C4-2B (cell line): ENCODE data around the gene PCSK6.
"Not testable (repeated sequence)": the region's sequence is repeated elsewhere in the genome, so short reads cannot be mapped to it uniquely, and the experiment has no call there.

Source experiments
- H3K27ac ChIP-seq: fragments of 450-650 bp; 2 replicates; pipeline ENCODE4 v1.5.1; 2017
- CTCF ChIP-seq: fragments of 450-650 bp; conservative IDR thresholded peaks from 2 replicates; pipeline ENCODE4 v1.5.1; 2017; ENCODE audit warnings: mild to moderate bottlenecking
- ZFX ChIP-seq: fragments of 450-650 bp; IDR thresholded peaks from 2 replicates; pipeline ENCODE4 v1.6.1; 2017

Gene PCSK6

GRCh38 chr15:101294731-101295606 lies 194.5 kb downstream of the PCSK6 start, which contains the start of gene SNRPA1:
TSS of gene SNRPA1 (minus strand) at chr15:101295248. CDS start at chr15:101295178, 70 bp downstream.
- TF ChIP-seq ZFX: peak; percentile 99
- TF ChIP-seq CTCF: no peak
- H3K27ac ChIP-seq: peak within 1 kb of the TSS; percentile 98

GRCh38 chr15:101293122-101293521 lies 196.4 kb downstream of the PCSK6 start:
- TF ChIP-seq CTCF (no peak), ZFX (no peak)
- peak overlapping the region; percentile 98; the same call in 1 of the 2 replicates for H3K27ac ChIP-seq

DNA sequence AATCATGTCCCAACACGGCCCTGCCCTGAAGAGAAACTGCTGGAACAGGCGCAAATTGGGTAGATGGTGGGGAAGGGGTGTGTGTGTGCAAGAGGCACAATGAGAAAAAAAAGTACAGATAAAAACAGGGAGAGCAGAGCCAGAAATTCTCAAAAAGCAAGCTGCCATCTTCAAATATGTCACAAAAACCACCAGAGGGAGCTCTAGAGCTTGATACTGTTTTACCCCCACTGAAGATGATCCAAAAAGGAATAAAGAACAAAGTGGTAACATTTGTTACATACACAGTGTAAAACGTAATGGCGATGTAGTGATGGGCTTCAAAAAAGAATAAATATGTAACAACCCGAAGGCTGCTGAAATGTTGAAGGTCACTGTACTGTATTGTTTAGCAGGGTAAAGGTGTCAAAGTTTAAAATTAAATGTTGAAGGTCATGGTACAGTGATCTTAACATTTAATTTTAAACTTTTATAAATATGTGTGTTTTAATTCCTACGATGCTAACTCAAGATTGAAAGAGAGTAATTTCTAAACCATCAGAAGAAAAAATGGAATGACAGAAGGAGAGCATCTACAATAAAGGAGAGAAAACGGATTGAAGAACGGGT lies 200.5 kb downstream of the PCSK6 start:
- peak; percentile 88 for TF ChIP-seq CTCF
- TF ChIP-seq ZFX: no peak

DNA sequence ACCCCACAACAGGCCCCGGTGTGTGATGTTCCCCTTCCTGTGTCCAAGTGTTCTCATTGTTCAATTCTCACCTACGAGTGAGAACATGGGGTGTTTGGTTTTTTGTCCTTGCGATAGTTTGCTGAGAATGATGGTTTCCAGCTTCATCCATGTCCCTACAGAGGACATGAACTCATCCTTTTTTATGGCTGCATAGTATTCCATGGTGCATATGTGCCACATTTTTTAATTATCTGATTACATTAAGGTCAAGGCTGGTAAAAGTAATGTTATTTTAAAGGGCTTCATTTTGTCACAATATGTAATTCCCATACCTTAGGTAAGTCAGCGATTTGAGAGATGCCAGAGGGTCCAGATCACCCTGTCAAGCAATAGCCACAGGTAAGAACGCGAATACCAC lies 202.2 kb downstream of the PCSK6 start:
- not testable (repeated sequence) for H3K27ac ChIP-seq

More for the DNA sequence above, 200.5 kb downstream of the PCSK6 start:
- no peak overlapping the region for H3K27ac ChIP-seq

GRCh38 chr15:101286471-101287114 lies 202.9 kb downstream of the PCSK6 start:
- H3K27ac ChIP-seq: no peak overlapping the region
- TF ChIP-seq ZFX: no peak
- TF ChIP-seq CTCF: no peak

GRCh38 chr15:101283931-101284330 lies 205.6 kb downstream of the PCSK6 start:
- H3K27ac ChIP-seq: no peak overlapping the region
- TF ChIP-seq CTCF (no peak), ZFX (no peak)

DNA sequence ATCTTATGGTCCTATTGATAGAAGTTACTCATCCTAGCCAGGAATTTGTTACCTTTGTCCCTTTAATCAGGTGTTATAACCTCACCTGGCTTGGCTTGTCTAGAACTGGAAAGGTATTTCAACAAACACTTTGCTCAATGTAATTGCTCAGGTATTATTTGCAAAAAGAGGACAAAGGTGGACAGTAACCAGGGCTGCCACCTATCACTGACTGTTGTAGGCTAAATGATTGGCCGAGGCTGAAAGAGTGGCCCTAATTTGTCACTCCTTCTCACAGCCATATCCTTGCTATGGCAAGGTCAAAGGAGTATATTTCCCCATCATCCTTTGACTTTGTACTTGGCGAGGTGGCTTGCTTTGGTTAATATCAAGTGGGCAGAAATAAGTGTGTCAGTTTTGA lies 209.5 kb downstream of the PCSK6 start:
- no peak for TF ChIP-seq CTCF
- no peak for TF ChIP-seq ZFX
- no peak overlapping the region for H3K27ac ChIP-seq
